PFSK-1 (cell line): ENCODE measurements around the gene SOWAHC.

Experiments used
- FOXP2 ChIP-seq: optimal IDR thresholded peaks from 2 replicates; pipeline ENCODE3; 2011; ENCODE audit warnings: borderline replicate concordance, control low read depth, inconsistent platforms; ENCODE audit not compliant: insufficient read depth; ENCODE audit errors: extremely low read length, extremely low read depth
- POLR2AphosphoS5 ChIP-seq: IDR thresholded peaks from 2 replicates; pipeline ENCODE4 v1.6.1; 2012; ENCODE audit warnings: low read depth, mild to moderate bottlenecking, control low read depth, low read length, moderate library complexity
- SIN3A ChIP-seq: IDR thresholded peaks from 2 replicates; pipeline ENCODE4 v1.6.1; 2012; ENCODE audit warnings: mild to moderate bottlenecking, low read length, moderate library complexity, borderline replicate concordance; ENCODE audit not compliant: insufficient read depth
- TAF1 ChIP-seq: IDR thresholded peaks from 2 replicates; pipeline ENCODE4 v1.6.1; 2012; ENCODE audit warnings: low read length, control low read depth, borderline replicate concordance; ENCODE audit not compliant: insufficient read depth
- TF ChIP-seq, protein P1 (sequence below), 2 experiments: IDR thresholded peaks; 2 replicates each; pipeline versions ENCODE4 v1.6.1 to v1.8.0; 2011 to 2012; ENCODE audit warnings: low read depth in 2 of 2, low read length in 2 of 2, control low read depth in 1 of 2, inconsistent platforms in 1 of 2, mild to moderate bottlenecking in 1 of 2, moderate library complexity in 1 of 2; ENCODE audit not compliant: insufficient read depth in 1 of 2

GRCh38 chr2:109597283-109597682 lies 16.9 kb upstream of the SOWAHC start:
- TF ChIP-seq, protein P1, sequence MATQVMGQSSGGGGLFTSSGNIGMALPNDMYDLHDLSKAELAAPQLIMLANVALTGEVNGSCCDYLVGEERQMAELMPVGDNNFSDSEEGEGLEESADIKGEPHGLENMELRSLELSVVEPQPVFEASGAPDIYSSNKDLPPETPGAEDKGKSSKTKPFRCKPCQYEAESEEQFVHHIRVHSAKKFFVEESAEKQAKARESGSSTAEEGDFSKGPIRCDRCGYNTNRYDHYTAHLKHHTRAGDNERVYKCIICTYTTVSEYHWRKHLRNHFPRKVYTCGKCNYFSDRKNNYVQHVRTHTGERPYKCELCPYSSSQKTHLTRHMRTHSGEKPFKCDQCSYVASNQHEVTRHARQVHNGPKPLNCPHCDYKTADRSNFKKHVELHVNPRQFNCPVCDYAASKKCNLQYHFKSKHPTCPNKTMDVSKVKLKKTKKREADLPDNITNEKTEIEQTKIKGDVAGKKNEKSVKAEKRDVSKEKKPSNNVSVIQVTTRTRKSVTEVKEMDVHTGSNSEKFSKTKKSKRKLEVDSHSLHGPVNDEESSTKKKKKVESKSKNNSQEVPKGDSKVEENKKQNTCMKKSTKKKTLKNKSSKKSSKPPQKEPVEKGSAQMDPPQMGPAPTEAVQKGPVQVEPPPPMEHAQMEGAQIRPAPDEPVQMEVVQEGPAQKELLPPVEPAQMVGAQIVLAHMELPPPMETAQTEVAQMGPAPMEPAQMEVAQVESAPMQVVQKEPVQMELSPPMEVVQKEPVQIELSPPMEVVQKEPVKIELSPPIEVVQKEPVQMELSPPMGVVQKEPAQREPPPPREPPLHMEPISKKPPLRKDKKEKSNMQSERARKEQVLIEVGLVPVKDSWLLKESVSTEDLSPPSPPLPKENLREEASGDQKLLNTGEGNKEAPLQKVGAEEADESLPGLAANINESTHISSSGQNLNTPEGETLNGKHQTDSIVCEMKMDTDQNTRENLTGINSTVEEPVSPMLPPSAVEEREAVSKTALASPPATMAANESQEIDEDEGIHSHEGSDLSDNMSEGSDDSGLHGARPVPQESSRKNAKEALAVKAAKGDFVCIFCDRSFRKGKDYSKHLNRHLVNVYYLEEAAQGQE (IDR thresholded peaks at IDR 0.05; ENCODE audit: insufficient read depth in 1 of 2, low read depth in 2 of 2, low read length in 2 of 2): no peak
- TF ChIP-seq TAF1: no peak
- no peak for TF ChIP-seq POLR2AphosphoS5
- TF ChIP-seq SIN3A: no peak
- no peak for TF ChIP-seq FOXP2
